Measurements from ENCODE around the gene FLYWCH2. TPM values are rescaled to one million over a fixed set of nuclear protein-coding genes. Genes with fewer than 3 reads are reported as not detected.

The FLYWCH2 gene
- total and polyA plus RNA-seq, 2 of the 13 experiments (the other 11 are each of a cell fraction or from before 2014, with no cell fraction given) = 16.9 to 19.8 TPM

GRCh38 chr16:2882650-2883457, at the start of gene FLYWCH2 (continued):
- TF ChIP-seq ZBTB34 (CRISPR knock-in tag; IDR thresholded peaks at IDR 0.05) (no peak; the same call in 1 of the 2 replicates), LBX2 (CRISPR knock-in tag; IDR thresholded peaks at IDR 0.05; ENCODE audit: borderline replicate concordance) (no peak), ZNF792 (CRISPR knock-in tag; IDR thresholded peaks at IDR 0.05) (peak; percentile 86), KLF16 (CRISPR knock-in tag; IDR thresholded peaks at IDR 0.05) (peak in 1 of 2 experiments; percentile 85; a peak in 2 of 4 replicates), SNAI1 (CRISPR knock-in tag; IDR thresholded peaks at IDR 0.05; ENCODE audit: borderline replicate concordance) (no peak), ZNF230 (CRISPR knock-in tag; IDR thresholded peaks at IDR 0.05) (peak; percentile 88), MTERF4 (CRISPR knock-in tag; IDR thresholded peaks at IDR 0.05) (0 out of 2 replicates have a peak, but pooled peaks have one; percentile 61), ZNF619 (CRISPR knock-in tag; IDR thresholded peaks at IDR 0.05) (no peak), ZNF446 (CRISPR knock-in tag; IDR thresholded peaks at IDR 0.05) (0 out of 2 replicates have a peak, but pooled peaks have one; percentile 64), ZSCAN5A (CRISPR knock-in tag; IDR thresholded peaks at IDR 0.05; ENCODE audit: borderline replicate concordance) (no peak), EZH2 (conservative IDR thresholded peaks at IDR 0.05; ENCODE audit: low read depth, low read length) (no peak), KAT2B (IDR thresholded peaks at IDR 0.05; ENCODE audit: borderline replicate concordance, low read depth, low read length) (no peak), SALL2 (CRISPR knock-in tag; IDR thresholded peaks at IDR 0.05) (0 out of 2 replicates have a peak, but pooled peaks have one; percentile 37), ZNF136 (CRISPR knock-in tag; IDR thresholded peaks at IDR 0.05; ENCODE audit: low read depth) (0 out of 2 replicates have a peak, but pooled peaks have one; percentile 84), BCL3 (CRISPR knock-in tag; IDR thresholded peaks at IDR 0.05) (peak; percentile 65; the same call in 1 of the 2 replicates)
- TF ChIP-seq, protein P1, sequence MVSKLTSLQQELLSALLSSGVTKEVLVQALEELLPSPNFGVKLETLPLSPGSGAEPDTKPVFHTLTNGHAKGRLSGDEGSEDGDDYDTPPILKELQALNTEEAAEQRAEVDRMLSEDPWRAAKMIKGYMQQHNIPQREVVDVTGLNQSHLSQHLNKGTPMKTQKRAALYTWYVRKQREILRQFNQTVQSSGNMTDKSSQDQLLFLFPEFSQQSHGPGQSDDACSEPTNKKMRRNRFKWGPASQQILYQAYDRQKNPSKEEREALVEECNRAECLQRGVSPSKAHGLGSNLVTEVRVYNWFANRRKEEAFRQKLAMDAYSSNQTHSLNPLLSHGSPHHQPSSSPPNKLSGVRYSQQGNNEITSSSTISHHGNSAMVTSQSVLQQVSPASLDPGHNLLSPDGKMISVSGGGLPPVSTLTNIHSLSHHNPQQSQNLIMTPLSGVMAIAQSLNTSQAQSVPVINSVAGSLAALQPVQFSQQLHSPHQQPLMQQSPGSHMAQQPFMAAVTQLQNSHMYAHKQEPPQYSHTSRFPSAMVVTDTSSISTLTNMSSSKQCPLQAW (CRISPR knock-in tag; IDR thresholded peaks at IDR 0.05) = 0 out of 2 replicates have a peak, but pooled peaks have one; percentile 30
- TF ChIP-seq, protein P2, sequence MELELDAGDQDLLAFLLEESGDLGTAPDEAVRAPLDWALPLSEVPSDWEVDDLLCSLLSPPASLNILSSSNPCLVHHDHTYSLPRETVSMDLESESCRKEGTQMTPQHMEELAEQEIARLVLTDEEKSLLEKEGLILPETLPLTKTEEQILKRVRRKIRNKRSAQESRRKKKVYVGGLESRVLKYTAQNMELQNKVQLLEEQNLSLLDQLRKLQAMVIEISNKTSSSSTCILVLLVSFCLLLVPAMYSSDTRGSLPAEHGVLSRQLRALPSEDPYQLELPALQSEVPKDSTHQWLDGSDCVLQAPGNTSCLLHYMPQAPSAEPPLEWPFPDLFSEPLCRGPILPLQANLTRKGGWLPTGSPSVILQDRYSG (CRISPR knock-in tag; IDR thresholded peaks at IDR 0.05) = no peak
- TF ChIP-seq, protein P3, sequence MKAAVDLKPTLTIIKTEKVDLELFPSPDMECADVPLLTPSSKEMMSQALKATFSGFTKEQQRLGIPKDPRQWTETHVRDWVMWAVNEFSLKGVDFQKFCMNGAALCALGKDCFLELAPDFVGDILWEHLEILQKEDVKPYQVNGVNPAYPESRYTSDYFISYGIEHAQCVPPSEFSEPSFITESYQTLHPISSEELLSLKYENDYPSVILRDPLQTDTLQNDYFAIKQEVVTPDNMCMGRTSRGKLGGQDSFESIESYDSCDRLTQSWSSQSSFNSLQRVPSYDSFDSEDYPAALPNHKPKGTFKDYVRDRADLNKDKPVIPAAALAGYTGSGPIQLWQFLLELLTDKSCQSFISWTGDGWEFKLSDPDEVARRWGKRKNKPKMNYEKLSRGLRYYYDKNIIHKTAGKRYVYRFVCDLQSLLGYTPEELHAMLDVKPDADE (CRISPR knock-in tag; IDR thresholded peaks at IDR 0.05) = no peak

All from HepG2 (cell line).